ACC112 (cell line): Measurements from ENCODE around the gene STING1.
A peak's percentile ranks its signal among the peaks of the same experiment; 100 is the strongest.
"Not testable (repeated sequence)": the region's sequence is repeated elsewhere in the genome, so short reads cannot be mapped to it uniquely, and the experiment has no call there.

Experiments used
- H2AFZ ChIP-seq: fragments of 200-600 bp; sonication (generic); one replicate; pipeline ENCODE4 v1.6.0; 2017; ENCODE audit warnings: antibody characterized with exemption, low read length; ENCODE audit not compliant: unreplicated experiment
- H3K27ac ChIP-seq: fragments of 200-600 bp; sonication (generic); 2 replicates; pipeline ENCODE4 v1.5.1; 2014; ENCODE audit warnings: low read depth, mild to moderate bottlenecking, antibody characterized with exemption, low read length, moderate library complexity
- H3K27me3 ChIP-seq: fragments of 200-600 bp; sonication (generic); 2 replicates; pipeline ENCODE4 v1.6.1; 2014; ENCODE audit warnings: mild to moderate bottlenecking, antibody characterized with exemption, low read length, moderate library complexity, mixed read lengths; ENCODE audit not compliant: insufficient read depth
- H3K36me3 ChIP-seq: fragments of 200-600 bp; sonication (generic); 2 replicates; pipeline ENCODE4 v1.6.1; 2016; ENCODE audit warnings: mild to moderate bottlenecking, antibody characterized with exemption, low read length, moderate library complexity, mixed read lengths; ENCODE audit not compliant: insufficient read depth
- H3K4me1 ChIP-seq: fragments of 200-600 bp; sonication (generic); one replicate; pipeline ENCODE4 v1.6.1; 2016; ENCODE audit warnings: low read length, mixed read lengths; ENCODE audit not compliant: insufficient read depth, unreplicated experiment, control insufficient read depth
- H3K4me3 ChIP-seq: fragments of 200-600 bp; sonication (generic); 2 replicates; pipeline ENCODE4 v1.5.1; 2014; ENCODE audit warnings: mild to moderate bottlenecking, low read depth, low read length
- H3K79me2 ChIP-seq: fragments of 200-600 bp; sonication (generic); one replicate; pipeline ENCODE4 v1.6.0; 2016; ENCODE audit warnings: low read length; ENCODE audit not compliant: control insufficient read depth, unreplicated experiment, insufficient read depth

The STING1 gene

GRCh38 chr5:139451878-139452660, 30.5 kb downstream of the STING1 start:
- H3K4me1 ChIP-seq: peaks cover 5% of the 10 kb centered on the region
- no peaks in the 10 kb centered on the region for H3K27me3 ChIP-seq
- H3K79me2 ChIP-seq: no peaks in the 10 kb centered on the region
- no peaks in the 10 kb centered on the region for H3K36me3 ChIP-seq
- H2AFZ ChIP-seq: no peak overlapping the region
- no peak overlapping the region for H3K4me3 ChIP-seq
- H3K27ac ChIP-seq: no peak overlapping the region

- H3K4me1 ChIP-seq: peaks cover 5% of the 10 kb centered on the region
- no peak overlapping the region for H2AFZ ChIP-seq
- no peaks in the 10 kb centered on the region for H3K79me2 ChIP-seq
- H3K27me3 ChIP-seq: no peaks in the 10 kb centered on the region
- H3K4me3 ChIP-seq: no peak overlapping the region
- no peak overlapping the region for H3K27ac ChIP-seq
- H3K36me3 ChIP-seq: no peaks in the 10 kb centered on the region
Observed at GRCh38 chr5:139451176-139451575, 31.4 kb downstream of the STING1 start.

- no peak overlapping the region for H3K4me3 ChIP-seq
- no peaks in the 10 kb centered on the region for H3K27me3 ChIP-seq
- no peak overlapping the region for H2AFZ ChIP-seq
- peaks cover 16% of the 10 kb centered on the region for H3K4me1 ChIP-seq
- no peaks in the 10 kb centered on the region for H3K36me3 ChIP-seq
- H3K79me2 ChIP-seq: no peaks in the 10 kb centered on the region
- H3K27ac ChIP-seq: no peak overlapping the region
Observed at GRCh38 chr5:139446956-139447779, 35.4 kb downstream of the STING1 start.

- Histone ChIP-seq H3K27ac (no peak overlapping the region), H3K4me3 (no peak overlapping the region), H3K27me3 (no peaks in the 10 kb centered on the region), H3K36me3 (no peaks in the 10 kb centered on the region), H3K79me2 (no peaks in the 10 kb centered on the region), H2AFZ (no peak overlapping the region), H3K4me1 (peaks cover 16% of the 10 kb centered on the region)
Observed at GRCh38 chr5:139445325-139446170, 37.0 kb downstream of the STING1 start.

GRCh38 chr5:139443831-139444453, 38.6 kb downstream of the STING1 start:
- H2AFZ ChIP-seq: no peak overlapping the region
- H3K27ac ChIP-seq: peak overlapping the region; percentile 4; the same call in 1 of the 2 replicates
- no peak overlapping the region for H3K4me3 ChIP-seq
- peaks cover 21% of the 10 kb centered on the region for H3K4me1 ChIP-seq
- H3K36me3 ChIP-seq: no peaks in the 10 kb centered on the region
- H3K79me2 ChIP-seq: no peaks in the 10 kb centered on the region
- H3K27me3 ChIP-seq: no peaks in the 10 kb centered on the region

- H3K4me3 ChIP-seq, H3K79me2 ChIP-seq, H3K27ac ChIP-seq, H3K36me3 ChIP-seq, H2AFZ ChIP-seq, H3K27me3 ChIP-seq: not testable (repeated sequence)
- H3K4me1 ChIP-seq: peaks cover 21% of the 10 kb centered on the region
Observed at GRCh38 chr5:139440416-139440815, 42.1 kb downstream of the STING1 start.

GRCh38 chr5:139439013-139439903, 43.3 kb downstream of the STING1 start, which contains the start of gene DNAJC18:
TSS of gene DNAJC18 (minus strand) at chr5:139439525. CDS start at chr5:139439445, 80 bp downstream.
- Histone ChIP-seq H3K27me3 (no peaks in the 10 kb centered on the region), H2AFZ (peak within 1 kb of the TSS; percentile 99), H3K4me3 (peak within 1 kb of the TSS; percentile 93), H3K4me1 (peaks cover 20% of the 10 kb centered on the region), H3K27ac (peak within 1 kb of the TSS; percentile 82), H3K79me2 (peaks cover 5% of the 10 kb centered on the region), H3K36me3 (peaks cover 2% of the 10 kb centered on the region; the same call in 1 of the 2 replicates)

GRCh38 chr5:139438707-139439012, 43.9 kb downstream of the STING1 start:
- no peak overlapping the region for H3K27ac ChIP-seq
- peaks cover 14% of the 10 kb centered on the region for H3K4me1 ChIP-seq
- peak overlapping the region; percentile 93 for H3K4me3 ChIP-seq
- H3K27me3 ChIP-seq: no peaks in the 10 kb centered on the region
- H3K79me2 ChIP-seq: peaks cover 5% of the 10 kb centered on the region
- H3K36me3 ChIP-seq: peaks cover 2% of the 10 kb centered on the region; the same call in 1 of the 2 replicates
- peak overlapping the region; percentile 85 for H2AFZ ChIP-seq

GRCh38 chr5:139435676-139436075, 46.9 kb downstream of the STING1 start:
- peaks cover 5% of the 10 kb centered on the region for H3K79me2 ChIP-seq
- H3K36me3 ChIP-seq: peaks cover 4% of the 10 kb centered on the region; the same call in 1 of the 2 replicates
- no peak overlapping the region for H3K4me3 ChIP-seq
- H3K27ac ChIP-seq: no peak overlapping the region
- H3K27me3 ChIP-seq: no peaks in the 10 kb centered on the region
- no peak overlapping the region for H2AFZ ChIP-seq
- peaks cover 10% of the 10 kb centered on the region for H3K4me1 ChIP-seq
